Stimulated activated naive CD4-positive, alpha-beta T cell (primary cell): ENCODE results near the gene CDYL.

Source experiments
- DNase-seq, 6 experiments: peaks; one replicate each; lab custom pipeline; 2025; lab: John Stamatoyannopoulos, UW

The CDYL gene

DNA sequence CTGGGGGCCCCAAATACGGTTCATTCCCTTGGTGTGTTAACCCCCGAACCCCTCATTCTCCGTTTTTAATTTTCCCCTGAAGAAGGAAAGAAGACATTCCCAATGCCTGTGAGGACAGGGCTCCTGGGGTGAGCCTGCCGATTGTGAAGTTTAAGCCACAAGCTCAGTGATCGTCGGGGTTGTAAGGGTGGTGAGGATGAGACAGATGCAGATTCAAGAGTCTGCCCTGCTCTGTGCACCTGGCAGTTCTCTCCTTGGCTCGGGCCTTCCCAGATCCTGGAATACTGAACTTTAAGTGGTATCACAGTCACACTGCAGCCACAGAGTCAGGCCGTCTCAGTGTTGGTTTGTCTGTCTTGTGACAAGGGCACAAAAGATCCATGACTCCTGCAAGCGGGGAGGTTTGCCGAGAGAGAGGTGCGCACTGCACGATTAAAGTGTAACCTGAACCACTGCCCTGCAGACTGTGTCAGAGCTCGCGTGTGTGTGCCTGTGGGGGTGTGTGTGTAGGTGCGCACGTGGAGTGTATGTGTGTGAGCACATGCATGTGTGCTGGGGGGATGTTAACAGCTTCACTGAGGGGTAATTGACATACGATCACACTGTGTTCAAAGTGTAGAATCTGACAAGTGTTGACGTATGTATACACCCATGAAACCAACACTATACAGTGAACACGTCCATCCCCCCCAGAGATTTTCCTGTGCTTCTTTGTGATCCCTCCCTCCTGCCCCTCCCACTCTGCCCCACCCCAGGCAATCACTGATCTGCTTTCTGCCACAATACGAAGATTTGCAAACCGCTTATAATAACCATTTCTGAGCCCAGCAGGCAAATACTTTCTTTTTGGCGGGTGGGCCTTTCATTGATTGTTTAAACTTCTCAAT is 188.7 kb downstream of the CDYL start:
- no peak for DNase-seq

DNA sequence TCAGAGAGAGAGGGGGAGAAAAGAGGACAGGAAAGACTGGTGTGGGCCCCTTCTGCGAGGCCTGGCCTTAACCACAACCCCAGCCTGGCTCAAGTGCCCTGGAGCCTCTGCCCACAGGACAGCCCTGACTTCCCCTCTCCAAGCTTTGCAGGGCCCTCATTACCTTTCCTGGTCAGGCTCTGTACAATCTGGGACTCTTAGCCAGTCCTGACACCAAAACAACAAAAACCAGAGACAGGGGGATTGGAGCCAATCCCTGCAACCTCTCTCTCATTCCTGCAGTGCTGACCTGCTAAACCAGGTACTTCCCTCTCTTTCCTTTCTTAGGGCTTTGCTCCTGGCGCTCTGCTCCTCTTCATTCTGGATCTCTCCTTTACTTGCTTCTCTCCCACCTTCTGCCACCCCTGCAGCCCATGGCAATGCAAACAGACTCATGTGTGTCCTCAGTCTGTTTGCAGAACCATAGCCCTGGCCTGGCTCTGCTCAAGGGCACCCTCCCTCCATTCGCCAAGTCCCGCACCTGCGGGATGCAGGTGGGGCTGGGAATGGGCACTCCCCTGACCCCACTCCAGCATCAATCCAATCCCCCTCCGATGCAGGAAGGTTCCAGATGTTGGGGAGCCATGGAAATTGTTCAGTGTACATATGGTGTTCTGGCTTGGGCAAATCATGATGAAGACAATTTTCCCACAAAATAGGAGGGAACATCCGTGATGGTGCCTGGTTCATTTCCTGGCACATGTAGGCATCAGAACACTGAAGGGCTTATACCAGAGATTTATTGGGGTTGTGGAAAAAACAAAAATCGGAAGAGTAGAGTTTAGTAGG is 189.6 kb downstream of the CDYL start:
- no peak for DNase-seq

DNA sequence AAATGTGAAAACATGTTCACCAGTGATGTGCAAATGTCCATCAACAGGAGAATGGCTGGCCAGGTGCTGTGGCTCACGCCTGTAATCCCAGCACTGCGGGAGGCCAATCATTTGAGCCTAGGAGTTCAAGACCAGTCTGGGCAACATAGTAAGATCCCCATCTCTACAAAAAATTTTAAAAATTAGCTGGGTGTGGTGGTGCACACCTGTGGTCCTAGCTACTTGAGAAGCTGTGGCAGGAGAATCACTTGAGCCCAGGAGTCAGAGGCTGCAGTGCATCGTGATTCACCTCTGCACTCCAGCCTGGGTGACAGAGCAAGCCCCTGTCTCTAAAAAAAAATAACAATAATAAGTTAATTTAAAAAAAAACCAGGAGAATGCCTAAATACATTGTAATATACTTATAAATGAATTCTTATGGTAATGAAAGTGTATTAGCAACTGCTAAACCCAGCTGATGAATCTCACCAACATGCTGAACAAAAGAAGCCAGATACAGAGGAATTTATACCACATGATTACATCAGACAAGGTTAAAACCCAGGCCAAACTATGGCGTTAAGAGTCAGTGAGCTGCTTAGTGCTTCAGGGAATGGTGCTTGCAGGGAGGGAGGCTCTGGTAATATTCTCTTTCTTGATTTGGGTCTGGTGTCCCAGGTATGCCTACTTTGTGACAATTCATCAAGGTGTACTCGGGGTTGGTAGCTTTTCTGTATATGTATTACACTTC is 191.3 kb downstream of the CDYL start:
- no peak for DNase-seq

DNA sequence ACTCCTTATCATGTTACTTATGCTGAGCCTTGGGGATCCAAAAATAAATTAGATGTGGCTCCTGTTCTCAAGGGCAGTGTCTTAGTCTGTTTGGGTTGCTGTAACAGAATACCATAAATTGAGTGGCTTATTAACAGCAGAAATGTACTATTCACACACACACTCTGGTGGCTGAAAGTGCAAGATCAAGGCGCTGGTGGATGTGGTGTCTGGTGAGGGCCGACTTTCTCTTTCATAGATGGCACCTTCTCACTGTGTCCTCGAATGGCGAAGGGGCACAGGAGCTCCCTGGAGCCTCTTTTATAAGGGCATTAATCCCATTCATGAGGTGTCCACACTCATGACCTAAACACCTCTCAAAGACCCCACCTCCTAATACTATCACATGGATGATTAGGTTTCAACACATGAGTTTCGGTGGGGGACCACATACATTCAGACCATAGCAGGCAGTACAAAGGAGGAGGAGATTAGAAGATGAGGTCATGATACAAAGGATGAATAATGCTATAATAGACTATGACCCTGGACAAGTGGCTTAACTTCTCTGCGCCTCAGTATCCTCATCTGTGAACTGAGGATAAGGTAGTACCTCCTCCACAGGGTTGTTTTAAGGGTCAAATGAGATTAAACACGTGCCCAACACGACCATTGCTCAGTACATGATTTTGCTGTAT is 193.5 kb downstream of the CDYL start:
- no peak for DNase-seq

DNA sequence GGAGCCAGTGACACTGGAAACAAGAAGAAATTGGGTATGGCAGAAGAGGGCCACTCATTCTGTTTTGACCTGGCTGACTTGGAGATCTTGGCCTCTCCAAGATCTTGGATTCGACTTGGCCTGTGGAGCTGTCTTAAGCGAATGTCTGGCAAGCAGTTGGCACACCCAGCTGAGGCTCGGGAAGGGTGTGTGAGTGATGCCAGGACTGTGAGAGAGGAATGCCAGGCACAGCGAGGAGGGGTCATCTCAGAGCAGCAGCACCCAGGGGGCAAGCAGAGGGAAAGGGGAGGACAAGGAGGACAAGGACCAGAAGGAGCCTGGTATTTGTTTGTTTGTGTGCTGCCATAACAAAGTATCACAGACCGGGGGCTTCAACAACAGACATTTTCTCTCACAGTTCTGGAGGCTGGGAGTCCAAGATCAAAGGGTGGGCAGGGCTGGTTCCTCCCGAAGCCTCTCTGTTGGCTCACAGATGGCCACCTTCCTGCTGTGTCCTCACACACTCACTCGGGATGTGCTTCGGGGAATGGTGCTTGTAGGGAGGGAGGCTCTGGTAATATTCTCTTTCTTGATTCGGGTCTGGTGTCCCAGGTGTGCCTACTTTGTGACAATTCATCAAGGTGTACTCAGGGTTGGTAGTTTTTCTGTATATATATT is 194.7 kb downstream of the CDYL start:
- no peak for DNase-seq

DNA sequence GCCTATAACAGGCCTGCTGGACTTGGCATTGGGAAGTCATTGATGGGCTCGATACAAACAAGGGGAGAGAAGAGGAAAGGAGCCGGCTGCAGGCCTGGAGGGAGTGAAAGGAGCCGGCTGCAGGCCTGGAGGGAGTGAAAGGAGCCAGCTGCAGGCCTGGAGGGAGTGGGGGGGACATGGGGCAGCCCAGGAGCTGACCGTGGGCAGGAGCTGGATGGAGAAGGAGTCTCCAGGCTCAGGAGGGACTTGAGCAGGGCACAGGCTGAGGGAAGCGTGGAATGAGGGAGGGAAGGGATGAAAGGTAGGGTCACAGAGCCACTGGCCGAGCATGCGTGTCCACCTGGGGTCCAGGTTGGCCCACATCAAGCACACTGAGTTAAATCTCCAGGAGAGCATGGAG is 195.6 kb downstream of the CDYL start:
- no peak for DNase-seq

DNA sequence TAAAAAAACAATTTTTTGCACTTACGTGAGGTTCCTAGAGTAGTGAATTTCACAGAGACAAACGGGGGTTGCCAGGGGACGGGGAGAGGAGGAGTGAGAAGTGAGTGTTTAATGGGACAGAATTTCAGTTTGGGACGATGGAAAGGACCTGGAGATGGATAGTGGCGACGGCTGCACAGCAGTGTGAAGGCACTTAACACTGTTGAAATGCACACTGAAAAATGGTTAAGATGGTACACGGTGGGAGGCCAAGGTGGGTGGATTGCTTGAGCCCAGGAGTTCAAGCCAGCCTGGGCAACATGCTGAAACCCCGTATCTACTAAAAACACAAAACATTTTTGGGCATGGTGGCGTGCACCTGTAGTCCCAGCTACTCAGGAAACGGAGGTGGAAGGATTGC is 196.2 kb downstream of the CDYL start:
- no peak for DNase-seq

DNA sequence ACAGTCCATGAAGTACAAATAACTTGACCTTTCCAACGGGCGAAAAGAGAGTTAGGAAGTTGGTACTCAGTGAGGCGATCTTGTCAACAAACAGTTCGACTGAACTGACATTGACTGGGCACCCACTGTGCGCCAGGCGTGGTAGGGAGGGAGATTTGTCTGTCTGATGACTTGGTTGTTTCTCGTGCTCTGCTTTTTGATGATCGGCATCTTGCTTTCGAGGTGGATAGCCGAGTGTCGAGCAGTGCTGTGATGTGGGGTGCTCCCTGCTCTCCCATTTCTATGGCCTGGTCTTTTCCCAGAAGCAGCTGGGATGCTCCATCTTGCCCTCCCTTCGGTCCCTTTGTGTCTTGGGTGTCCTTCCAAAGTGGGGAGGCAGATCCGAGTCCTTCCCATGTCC is 197.2 kb downstream of the CDYL start:
- DNase-seq = no peak

DNA sequence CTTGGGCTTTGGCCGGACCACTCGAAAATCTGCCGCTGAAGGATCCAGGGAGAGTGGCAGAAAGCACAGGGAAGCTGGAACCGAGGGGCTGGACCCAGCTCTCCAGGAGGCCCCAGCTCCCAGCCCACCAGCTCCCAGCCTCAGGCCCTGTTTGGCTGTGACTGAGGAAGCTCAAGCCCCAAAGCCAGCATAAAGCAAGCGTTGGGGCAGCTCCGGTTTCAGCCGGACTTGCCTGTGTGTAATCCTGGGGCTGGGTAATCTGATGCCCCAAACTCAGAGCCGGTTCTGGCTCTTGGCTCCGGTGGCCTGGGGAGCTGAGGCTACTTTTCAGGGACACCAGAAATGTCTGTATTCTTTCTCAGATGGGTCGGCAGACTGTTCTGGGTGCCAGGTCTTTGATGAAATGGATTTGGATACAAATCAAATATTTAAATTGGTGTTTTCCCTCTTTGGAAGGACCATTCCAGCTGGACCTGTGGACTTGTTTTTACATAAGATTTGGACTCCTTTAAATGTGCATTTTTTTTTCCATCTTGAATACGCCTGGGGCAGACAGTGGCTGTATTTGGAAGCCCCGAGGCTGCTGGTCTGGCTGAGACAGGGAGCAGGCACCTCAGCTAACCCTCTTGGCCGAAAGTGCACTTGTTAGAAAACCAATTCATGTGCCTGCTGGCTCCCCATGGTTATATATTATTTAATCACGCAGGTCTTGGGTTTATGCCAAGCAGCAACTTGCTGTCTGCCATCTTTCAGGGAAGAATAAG is 198.0 kb downstream of the CDYL start:
- DNase-seq = no peak

DNA sequence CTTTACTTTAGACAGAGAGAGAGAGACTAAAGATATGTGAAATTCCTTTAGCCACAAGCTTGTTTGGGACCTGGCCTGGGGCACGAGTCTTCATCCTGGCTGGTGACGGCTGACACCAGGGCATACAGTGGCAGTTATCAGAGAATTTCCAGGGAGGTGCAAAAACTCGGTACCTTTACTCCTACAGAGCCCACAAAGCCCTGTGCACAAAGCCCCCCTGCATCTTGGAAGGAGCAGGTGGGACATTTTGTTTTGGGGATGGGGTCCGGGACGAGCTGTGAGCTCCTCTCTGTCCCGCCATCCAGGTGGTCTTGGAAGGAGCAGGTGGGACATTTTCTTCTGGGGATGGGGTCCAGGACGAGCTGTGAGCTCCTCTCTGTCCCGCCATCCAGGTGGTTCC is 198.8 kb downstream of the CDYL start:
- DNase-seq = no peak

DNA sequence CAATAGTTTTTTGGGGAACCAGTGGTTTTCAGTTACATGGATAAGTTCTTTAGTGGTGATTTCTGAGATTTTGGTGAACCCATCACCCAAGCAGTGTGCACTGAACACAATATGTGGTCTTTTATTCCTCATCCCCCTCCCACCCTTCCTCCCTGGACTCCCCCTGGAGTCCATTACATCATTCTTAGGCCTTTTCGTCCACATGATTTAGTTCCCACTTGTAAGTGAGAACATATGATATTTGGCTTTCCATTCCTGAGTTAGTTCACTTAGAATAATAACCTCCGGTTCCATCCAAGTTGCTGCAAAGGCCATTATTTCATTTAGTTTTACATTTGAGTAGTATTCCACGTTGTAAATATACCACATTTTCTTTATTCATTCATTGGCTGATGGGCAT is 199.3 kb downstream of the CDYL start:
- no peak for DNase-seq

DNA sequence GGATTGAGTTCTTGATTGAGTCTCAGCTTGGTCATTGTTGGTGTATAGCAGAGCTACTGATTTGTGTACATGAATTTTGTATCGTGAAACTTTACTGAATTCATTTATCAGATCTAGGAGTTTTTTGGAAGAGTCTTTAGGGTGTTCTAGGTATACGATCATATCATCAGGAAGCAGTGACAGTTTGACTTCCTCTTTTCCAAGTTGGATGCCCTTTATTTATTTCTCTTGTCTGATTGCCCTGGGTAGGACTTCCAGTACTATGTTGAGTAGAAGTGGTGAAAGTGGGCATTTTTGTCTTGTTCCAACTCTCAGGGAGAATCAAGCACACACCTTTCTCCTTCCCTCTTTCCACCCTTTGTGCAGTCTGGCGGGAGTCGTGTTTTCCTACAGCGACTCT is 201.3 kb downstream of the CDYL start:
- DNase-seq = no peak

DNA sequence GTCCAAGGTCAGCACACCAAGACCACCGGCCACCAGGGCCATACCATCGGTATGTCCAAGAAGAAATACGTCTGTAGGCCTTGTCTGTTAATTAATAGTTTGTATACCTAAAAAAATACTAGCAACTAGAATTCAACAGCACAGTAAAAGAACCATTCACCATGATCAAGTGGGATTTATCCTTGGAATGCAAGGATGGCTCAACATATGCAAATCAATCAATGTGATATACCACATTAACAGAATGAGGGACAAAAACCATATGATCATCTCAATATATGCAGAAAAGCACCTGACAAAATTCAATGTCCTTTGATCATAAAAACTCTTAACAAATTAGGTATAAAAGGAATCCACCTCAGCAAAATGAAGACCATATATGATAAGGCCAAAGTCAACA is 203.2 kb downstream of the CDYL start:
- no peak for DNase-seq

DNA sequence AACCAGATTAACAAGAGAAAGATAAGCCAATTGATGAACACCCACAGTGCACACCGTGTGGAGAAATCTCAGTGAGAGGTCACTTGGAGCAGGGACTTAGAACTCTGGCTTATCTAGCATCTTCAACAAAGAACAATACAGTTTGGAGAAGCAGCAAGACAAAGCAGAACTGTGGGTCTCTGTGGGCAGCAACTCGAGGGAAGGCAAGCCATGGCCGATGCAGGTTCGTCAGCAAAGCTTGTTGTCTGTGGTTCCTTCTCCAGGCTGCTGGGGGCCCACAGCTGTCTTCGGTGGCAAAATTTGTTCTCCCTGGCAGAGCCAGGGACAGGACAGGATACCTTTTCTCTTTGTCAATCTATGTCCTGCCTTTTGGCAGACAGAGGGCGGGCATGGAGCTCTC is 205.6 kb downstream of the CDYL start:
- no peak for DNase-seq

DNA sequence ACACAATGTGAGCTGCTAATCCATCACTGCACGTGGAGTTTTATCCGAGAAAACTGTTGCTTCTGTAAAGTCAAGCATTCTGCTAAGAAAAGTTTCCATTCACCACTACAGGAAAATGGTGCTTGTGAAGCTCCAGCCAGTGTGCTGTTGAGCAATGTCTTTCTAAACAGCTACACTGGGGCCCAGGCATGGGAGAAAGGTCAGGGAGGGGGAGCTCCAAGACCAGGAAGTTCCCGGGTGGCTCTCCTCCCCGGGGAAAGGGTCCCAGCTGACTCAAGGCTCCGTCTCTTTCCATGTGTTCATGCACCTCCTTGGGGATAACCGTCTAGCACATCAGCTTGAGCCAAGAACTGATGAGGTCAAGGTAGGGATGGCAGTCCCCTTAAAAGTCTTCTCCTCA is 207.1 kb downstream of the CDYL start:
- DNase-seq = no peak

DNA sequence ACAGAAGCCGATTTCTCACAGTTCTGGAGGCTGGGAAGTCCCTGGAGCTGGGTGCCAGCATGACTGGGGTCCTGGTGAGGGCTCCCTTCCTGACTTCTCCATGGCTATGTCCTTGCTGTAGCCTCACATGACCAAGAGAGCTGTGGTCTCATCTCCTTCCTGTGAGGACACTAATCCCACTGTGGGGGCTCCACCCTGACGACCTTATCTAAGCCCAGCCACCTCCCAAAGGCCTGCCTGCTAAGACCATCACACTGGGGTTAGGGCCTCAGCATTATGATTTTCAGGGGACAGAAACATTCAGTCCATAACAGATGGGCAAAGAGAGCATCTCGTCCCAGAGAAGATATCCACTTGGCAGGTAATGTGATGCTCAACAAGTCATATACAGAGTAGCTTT is 210.8 kb downstream of the CDYL start:
- no peak for DNase-seq

DNA sequence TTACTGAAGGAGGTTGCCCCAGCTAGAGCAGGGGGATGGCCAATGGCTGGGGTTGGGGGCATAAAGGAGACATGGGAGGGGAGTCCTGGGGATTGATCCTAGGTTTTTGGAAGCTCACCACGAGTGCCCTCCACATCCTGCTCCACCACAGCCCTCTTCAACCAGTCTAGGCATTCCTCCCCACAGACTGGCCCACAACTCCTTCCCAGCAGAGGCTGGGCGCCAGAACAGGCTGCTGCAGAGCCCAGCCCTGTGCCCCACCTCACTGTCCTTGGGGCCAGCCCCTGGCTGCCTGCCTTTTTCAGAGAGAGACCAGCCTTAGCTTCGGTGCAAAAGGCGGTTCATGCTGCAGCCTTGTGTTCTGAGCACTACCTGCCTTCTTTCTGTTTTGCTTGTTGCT is 211.2 kb downstream of the CDYL start:
- DNase-seq = no peak

DNA sequence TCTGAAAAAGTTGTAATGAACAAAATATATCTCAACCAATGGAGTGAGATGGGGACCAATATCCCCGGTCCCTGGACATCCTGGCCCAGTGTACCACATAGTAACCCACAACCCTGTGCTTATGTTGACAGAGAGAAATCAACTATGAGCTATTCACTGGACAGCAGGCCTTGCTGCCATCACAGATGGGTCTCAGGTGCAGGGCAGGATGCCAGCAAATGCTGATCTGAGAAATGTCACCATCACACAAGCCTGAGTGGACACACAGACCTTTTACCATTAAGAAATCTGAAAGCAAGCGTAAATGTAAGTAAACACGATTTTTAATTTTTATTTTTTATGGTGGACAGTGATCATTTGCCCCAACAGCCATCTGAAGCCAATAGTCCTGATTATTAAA is 218.5 kb downstream of the CDYL start:
- no peak for DNase-seq

DNA sequence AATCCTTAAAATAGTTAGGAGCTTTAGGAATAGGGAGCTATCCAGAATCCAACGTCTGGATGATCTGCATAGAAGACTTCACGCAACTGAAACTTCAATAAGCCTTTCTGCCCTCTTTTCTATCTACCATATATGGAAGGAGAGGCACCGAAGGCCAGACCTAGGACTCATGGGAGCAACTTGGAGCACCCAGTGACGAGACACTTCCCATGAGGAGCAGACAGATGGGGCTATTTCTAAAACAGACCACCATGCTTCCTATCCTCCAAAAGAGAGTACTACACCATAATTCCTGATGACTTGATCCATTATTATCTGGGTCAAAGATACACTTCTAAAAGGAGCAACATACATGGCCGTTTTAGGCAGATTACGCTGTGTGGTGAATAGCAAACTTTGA is 221.7 kb downstream of the CDYL start:
- DNase-seq = no peak

DNA sequence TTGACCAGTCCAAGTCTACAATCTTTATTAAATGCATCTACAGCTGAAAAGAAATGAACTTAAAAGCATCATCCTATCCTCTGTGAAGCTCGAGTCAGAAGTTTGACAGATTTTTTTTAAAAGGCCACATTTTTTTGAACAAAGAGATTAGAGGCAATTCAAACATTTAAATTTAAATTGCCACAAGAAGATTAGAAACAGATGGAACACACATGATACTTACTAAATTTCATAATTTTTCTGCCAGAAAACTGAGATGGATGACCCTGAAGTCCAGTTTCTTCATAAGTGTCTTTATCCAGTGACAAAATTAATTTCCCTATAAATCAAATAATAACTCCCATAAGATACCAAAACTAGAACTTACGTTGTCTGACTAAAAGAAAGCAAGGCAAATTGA is 223.4 kb downstream of the CDYL start:
- DNase-seq = no peak
